NCI-H2171 treated with DMSO at 0.1 percent for 48 hours (cell line): ENCODE results near the gene ABHD16A.

Experiments
- DNase-seq: peaks from one replicate; lab custom pipeline; 2025; lab: John Stamatoyannopoulos, UW

Gene ABHD16A

GRCh38 chr6:31702819-31703716 is at the start of gene ABHD16A:
Gene ABHD16A (minus strand): TSS chr6:31703324. CDS start chr6:31703281, 43 bp downstream.
- peak; percentile 98 for DNase-seq

DNA sequence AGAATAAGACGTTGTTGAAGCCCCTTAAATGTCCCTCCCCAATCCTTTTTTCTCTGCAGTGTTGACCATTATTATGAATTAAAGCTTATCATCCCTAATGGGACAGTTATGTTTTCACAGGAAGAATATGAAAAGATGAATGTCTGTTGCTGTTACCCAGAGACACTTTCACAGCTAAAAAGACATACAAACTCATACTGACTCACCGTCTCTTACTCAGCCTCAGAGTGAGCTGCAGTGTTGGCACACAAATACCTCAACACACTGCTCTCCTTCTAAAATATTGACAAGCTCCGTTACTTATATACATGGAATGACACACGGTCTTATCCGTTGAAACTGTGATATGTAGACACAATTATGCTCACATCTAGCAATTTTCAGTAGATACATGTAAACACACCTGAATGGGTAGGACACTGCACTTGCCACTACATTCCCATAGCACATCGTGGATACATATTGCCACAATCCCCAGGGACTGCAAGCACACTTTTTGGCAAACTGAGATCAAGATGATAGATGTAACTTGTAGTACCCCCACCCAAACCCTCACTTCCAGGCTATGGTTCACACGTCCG is 49.7 kb upstream of the ABHD16A start:
- DNase-seq = no peak

GRCh38 chr6:31750411-31751022 is 47.4 kb upstream of the ABHD16A start:
- no peak for DNase-seq

- DNase-seq = no peak
Observed at GRCh38 chr6:31749301-31750036, 46.3 kb upstream of the ABHD16A start.

GRCh38 chr6:31744422-31744821 is 41.3 kb upstream of the ABHD16A start:
- no peak for DNase-seq

DNA sequence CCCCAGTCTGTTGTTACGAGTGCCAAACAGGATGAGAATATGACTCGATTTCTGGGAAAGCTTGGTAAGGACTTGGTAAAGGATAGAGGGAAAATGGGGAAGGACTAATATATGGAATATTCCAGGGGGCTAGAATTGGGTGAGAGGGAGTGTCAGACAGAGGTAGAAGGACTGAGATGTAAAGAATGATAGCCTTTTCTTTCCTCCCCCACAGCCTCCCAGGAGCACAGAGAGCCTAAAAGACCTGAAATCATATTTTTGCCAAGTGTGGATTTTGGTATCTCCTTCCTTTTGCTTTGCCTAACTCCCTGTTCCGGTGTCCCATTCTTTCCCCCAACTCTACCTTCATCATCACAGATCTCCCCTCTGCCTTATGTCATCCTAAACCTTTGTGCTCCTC is 39.8 kb upstream of the ABHD16A start:
- no peak for DNase-seq

GRCh38 chr6:31741815-31742214 is 38.7 kb upstream of the ABHD16A start:
- DNase-seq = no peak

- DNase-seq = no peak
Observed at GRCh38 chr6:31740397-31741223, 37.5 kb upstream of the ABHD16A start.

DNA sequence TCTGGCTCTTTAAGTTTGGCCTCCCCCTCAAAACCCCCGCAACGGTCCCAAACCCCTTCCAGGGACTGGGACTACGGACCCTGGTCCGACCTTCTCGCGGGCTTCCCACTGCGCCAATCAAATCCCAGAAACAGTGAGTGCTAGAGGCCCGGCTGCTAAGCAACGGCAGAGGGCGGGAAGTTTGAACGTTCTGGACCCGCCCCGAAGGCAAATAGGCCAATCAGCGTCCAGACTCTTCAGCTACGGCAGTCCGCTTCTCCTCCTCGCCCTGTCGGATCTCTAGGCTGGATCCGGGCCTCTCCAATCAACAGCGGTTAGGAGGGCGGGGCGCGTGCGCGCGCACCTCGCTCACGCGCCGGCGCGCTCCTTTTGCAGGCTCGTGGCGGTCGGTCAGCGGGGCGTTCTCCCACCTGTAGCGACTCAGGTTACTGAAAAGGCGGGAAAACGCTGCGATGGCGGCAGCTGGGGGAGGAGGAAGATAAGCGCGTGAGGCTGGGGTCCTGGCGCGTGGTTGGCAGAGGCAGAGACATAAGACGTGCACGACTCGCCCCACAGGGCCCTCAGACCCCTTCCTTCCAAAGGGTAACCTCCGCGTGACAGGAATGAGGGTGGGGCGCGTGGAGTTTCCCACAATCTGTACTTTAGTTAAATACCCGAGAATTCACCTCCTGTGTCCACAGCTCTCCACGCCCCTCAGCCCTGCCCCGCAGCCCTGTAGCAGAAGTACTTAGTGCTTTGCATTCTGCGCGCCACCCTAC is 36.7 kb upstream of the ABHD16A start, which contains the start of gene MSH5:
Gene MSH5 (plus strand): TSS at position 367 of the 758 bp plus-strand sequence. CDS start 462 bp downstream, outside the sequence.
- DNase-seq = peak; percentile 100

DNA sequence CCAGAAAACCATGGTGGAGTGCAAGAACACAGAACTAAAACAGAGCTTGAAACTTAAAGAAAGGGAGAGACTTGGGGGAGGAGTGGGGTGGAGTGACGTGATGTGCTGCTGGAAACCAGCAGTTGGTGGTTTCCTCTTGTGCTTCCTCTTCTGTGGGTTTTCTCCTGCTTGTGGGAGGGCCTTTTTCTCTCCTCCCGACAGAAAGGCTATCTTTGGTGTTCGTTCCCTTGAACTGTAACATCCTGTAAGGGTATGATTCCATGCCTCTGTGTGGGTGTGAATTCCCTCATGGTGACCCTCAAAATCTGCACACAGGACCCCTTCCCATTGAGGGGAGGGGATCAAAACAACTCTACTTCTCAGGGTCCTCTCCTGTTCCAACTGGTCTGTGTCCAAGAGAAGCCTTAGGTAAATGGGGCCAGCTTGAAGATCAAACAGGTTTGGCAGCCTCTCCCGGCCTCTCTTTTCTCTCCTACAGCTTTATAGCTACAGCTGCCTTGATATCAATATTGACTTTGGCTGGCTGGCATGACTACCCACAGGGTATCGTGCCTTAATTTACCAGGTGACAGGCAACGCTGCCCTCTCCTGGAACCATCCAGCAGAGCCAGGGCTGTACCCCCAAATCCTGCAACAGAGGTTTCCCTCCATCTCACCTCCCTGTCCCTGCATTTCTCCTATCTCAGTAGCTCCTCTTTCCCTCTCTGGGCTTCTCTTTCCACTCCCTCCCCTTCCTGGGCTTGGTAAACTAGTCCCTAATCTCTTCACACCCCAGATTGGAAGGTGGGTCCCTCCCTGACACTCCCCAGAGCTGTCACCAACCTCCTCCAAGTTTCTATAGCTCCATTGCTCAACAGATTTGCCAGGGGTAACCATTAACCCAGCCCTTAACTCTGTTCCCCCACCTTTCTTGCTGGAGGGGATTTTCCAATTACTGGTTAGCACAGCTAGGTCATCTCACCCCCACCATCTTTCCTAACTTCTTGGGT is 35.2 kb upstream of the ABHD16A start:
- no peak for DNase-seq

DNA sequence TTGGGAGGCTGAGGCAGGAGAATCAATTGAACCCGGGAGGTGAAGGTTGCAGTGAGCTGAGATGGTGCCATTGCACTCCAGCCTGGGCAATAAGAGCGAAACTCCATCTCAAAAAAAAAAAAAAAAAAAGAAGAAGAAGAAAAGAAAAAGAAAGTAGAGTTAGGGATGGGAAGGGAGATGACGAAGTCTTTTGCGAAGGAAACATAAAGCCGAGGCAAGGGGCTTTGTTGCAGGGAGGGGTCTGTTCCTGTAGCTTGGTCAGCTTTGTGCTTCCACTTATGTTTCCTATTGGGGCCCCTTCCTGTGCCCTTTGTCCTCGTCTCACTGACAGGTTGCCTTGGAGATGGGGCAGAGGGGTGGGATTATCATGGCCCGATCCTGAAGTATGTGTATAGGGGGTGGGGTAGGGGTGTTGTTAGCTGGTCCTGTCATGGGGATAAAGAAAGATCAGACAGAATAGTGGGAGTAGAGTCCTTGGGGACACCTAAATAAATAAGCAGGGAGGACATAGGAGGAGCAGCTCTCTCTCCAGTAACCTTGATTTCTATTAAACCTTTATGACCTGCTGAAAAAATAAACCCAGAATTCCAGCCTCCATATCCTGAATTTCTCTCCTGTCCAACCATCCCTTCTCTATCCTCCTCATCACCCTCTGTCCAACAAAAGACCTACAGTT is 34.3 kb upstream of the ABHD16A start:
- no peak for DNase-seq

DNA sequence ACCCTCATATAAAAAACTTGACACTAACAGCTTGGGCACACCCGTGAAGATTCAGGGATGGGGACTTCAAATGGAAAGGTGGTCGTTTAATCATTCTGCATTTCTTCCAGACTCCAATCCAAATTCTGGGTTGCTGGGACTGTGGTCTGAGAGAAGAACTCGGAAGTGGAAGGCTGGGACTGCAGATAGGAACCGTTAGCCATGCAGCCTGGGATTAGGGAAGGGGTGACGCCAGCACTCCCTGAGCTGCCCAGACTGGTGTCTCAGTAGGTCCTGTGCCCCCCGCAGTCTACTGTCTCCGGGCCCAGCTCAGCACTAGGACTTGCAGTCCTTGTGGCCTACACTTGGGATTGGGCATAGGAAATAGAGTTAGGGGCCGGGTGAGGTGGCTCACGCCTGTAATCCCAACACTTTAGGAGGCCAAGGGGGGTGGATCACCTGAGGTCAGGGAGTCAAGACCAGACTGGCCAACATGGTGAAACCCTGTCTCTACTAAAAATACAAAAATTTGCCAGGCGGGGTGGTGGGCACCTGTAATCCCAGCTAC is 33.7 kb upstream of the ABHD16A start:
- DNase-seq = no peak

DNA sequence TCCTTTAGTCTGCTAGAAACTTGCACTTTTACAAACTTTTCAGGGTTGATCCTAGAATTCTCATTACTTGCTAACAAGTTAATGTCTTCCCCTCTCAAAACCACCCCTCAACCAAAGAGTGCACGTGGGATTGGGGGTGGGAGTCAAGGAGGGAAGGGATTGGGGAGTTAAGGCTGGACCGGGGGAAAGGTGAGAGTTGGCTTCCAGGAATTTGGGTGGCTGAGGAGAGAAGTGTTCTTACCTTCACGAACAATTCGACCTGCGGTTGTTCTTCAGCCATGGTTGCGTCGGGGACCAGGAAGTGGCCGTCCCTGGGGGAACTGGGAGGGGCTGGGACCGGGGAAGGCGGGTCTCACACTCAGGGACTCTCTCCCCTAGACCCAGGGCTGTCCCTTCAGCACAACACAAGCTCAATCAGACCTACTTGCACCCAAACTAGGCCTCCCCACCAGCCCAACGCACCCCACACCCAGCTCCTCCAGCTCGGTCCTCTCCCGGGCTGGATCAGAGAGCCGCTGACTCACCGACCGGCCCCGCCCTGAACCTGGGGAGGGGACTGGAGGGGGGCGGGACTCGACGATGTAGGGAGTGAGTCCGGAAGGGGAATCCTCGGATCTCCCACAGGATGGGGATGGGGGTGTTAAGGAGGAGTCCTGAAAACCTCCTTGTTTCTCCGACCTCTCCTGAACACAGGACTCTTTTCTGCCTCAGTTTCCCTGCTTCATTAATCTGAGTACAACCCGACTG is 33.1 kb upstream of the ABHD16A start, which contains the start of gene CLIC1:
Gene CLIC1 (minus strand): TSS at position 510 of the 747 bp plus-strand sequence. CDS start 230 bp downstream, at position 280.
- peak; percentile 79 for DNase-seq

GRCh38 chr6:31734821-31735406 is 31.8 kb upstream of the ABHD16A start:
- no peak for DNase-seq

DNA sequence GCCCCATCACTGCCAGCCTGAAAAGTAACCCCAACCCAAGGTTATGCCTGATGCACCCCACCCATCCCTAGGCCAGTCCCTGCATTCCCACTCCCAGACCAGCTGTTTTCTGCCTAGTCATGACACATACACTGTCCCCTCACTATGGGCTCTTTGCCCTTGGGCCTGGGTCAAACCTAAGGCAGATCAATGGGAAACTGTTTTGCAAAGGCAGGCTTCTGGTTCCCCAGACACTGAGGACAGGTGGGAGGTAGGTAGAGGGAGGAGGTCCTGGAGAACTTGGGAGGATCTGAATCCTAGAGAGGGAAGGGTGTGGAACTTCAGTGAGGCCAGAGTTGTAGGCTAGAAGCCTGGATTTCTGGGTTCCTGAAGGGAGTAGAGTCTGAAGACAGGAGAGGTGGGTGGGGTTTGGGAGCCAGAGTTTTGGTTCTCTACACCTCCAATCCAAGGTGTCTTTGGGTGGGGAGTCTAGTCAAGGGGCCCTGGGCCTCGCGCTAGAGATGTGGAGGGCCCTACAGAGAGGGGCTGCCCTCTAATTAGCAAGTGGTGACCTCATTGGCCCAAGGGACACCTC is 31.2 kb upstream of the ABHD16A start:
- no peak for DNase-seq

DNA sequence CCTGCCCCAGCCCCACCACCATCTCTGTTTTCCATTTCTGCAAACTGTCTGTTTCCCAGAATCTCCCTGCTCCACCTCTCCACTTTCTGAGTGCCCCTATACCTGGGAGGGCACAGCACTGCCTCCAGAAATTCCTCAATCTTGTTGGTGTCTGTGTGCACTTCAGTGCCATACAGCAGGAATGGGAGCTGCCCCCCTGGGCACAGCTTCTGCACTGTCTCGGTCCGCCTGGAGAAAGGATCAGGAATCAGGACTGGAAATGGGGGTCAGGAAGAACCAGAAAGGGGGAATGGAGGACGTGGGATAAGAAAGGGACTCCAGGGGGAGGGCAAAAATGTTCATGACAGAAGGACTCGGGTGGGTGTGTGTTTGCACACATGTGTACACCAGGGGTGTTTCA is 30.6 kb upstream of the ABHD16A start:
- no peak for DNase-seq

GRCh38 chr6:31732029-31732428 is 28.9 kb upstream of the ABHD16A start:
- DNase-seq = no peak
